GM23338 (cell line): Measurements from ENCODE around the gene ZNF106. TPM values are rescaled to one million over a fixed set of nuclear protein-coding genes. Genes with fewer than 3 reads are reported as not detected.

Source experiments
- ATAC-seq: fragments of 200-7000 bp; cut with Tn5 transposase; 3 replicates; pipeline ENCODE4 v1.9.1; 2020
- DNase-seq: peaks from one replicate; pipeline ENCODE4 v3.0.0-alpha.2; 2015; ENCODE audit warnings: low spot score
- H2AFZ ChIP-seq: fragments of 200-600 bp; sonication (generic); 2 replicates; pipeline ENCODE4 v1.8.0; 2016; ENCODE audit warnings: antibody characterized with exemption, mild to moderate bottlenecking, moderate library complexity
- H3F3A ChIP-seq: fragments of 200-600 bp; sonication (generic); replicated peaks from 2 replicates; pipeline ENCODE4 v1.8.0; 2017; ENCODE audit warnings: antibody characterized with exemption, mixed run types, low read depth
- H3K27ac ChIP-seq: fragments of 200-600 bp; sonication (generic); 2 replicates; pipeline ENCODE4 v1.6.1; 2016; ENCODE audit warnings: low read depth
- H3K27me3 ChIP-seq: fragments of 200-600 bp; sonication (generic); 2 replicates; pipeline ENCODE4 v1.8.0; 2016; ENCODE audit warnings: mild to moderate bottlenecking, mixed run types, moderate library complexity; ENCODE audit not compliant: insufficient read depth
- H3K36me3 ChIP-seq: fragments of 200-600 bp; sonication (generic); 2 replicates; pipeline ENCODE4 v1.8.0; 2016; ENCODE audit warnings: mild to moderate bottlenecking; ENCODE audit not compliant: insufficient read depth
- H3K4me1 ChIP-seq: fragments of 200-600 bp; sonication (generic); 2 replicates; pipeline ENCODE4 v1.8.0; 2016; ENCODE audit warnings: mild to moderate bottlenecking, moderate library complexity; ENCODE audit not compliant: insufficient read depth
- H3K4me2 ChIP-seq: fragments of 200-600 bp; sonication (generic); 2 replicates; pipeline ENCODE4 v1.7.1; 2017; ENCODE audit warnings: mixed run types
- H3K4me3 ChIP-seq: fragments of 200-600 bp; sonication (generic); 2 replicates; pipeline ENCODE4 v1.6.1; 2016; ENCODE audit warnings: mixed run types
- H3K79me2 ChIP-seq: fragments of 200-600 bp; sonication (generic); replicated peaks from 2 replicates; pipeline ENCODE4 v1.8.0; 2017; ENCODE audit warnings: mild to moderate bottlenecking; ENCODE audit not compliant: insufficient read depth
- H3K9me2 ChIP-seq: fragments of 200-600 bp; sonication (generic); 2 replicates; pipeline ENCODE4 v1.8.0; 2017; ENCODE audit not compliant: insufficient read depth
- H4K20me1 ChIP-seq: fragments of 200-600 bp; sonication (generic); replicated peaks from 2 replicates; pipeline ENCODE4 v1.8.0; 2017; ENCODE audit warnings: mild to moderate bottlenecking; ENCODE audit not compliant: insufficient read depth
- H3K27ac Mint-ChIP-seq: 2 replicates; pipeline ENCODE4 v1.8.0; 2020; ENCODE audit warnings: inconsistent platforms, mild to moderate bottlenecking, moderate library complexity, mixed read lengths
- H3K27me3 Mint-ChIP-seq: 3 replicates; pipeline ENCODE4 v1.8.0; 2022; ENCODE audit warnings: low read depth, mild to moderate bottlenecking, moderate library complexity, mixed read lengths, inconsistent platforms; ENCODE audit not compliant: insufficient read depth, poor library complexity
- H3K36me3 Mint-ChIP-seq: 3 replicates; pipeline ENCODE4 v1.8.0; 2021; ENCODE audit warnings: low read depth, mild to moderate bottlenecking, inconsistent platforms, moderate library complexity, mixed read lengths
- H3K4me1 Mint-ChIP-seq: 3 replicates; pipeline ENCODE4 v1.8.0; 2020; ENCODE audit warnings: mild to moderate bottlenecking, inconsistent platforms, mixed read lengths
- H3K4me3 Mint-ChIP-seq: 3 replicates; pipeline ENCODE4 v1.8.0; 2021; ENCODE audit warnings: moderate library complexity, mild to moderate bottlenecking, inconsistent platforms, mixed read lengths
- H3K9me3 Mint-ChIP-seq: 3 replicates; pipeline ENCODE4 v1.8.0; 2020; ENCODE audit warnings: moderate library complexity, mild to moderate bottlenecking, inconsistent platforms, mixed read lengths
- CREB1 ChIP-seq: fragments of 250-450 bp; sonication (Bioruptor Pico); IDR thresholded peaks from 2 replicates; pipeline ENCODE4 v1.5.0; 2020; ENCODE audit warnings: low read depth, mild to moderate bottlenecking, moderate library complexity
- ETS1 ChIP-seq: IDR thresholded peaks from 2 replicates; pipeline ENCODE4 v1.6.1; 2016; ENCODE audit warnings: antibody characterized with exemption
- NANOG ChIP-seq: IDR thresholded peaks from 2 replicates; pipeline ENCODE4 v1.6.1; 2016; ENCODE audit warnings: antibody characterized with exemption, borderline replicate concordance
- POLR2AphosphoS5 ChIP-seq: IDR thresholded peaks from 2 replicates; pipeline ENCODE4 v1.6.1; 2016; ENCODE audit warnings: antibody characterized with exemption, low read depth
- ZNF114 ChIP-seq: fragments of 250-450 bp; sonication (Bioruptor Pico); IDR thresholded peaks from 2 replicates; pipeline ENCODE4 v1.5.0; 2020; ENCODE audit warnings: mild to moderate bottlenecking, moderate library complexity
- ZNF331 ChIP-seq: fragments of 250-450 bp; sonication (Bioruptor Pico); IDR thresholded peaks from 2 replicates; pipeline ENCODE4 v1.5.0; 2020; ENCODE audit warnings: low read depth, mild to moderate bottlenecking, moderate library complexity
- polyA plus RNA-seq: library from polyadenylated mRNA; unstranded; fragments of >200 nt; fragmentation: Nextera tagmentation; extraction: Ambion mirVana; gene quantifications from 2 replicates; pipeline ENCODE4 v1.2.1, GENCODE V29; 2016
- total RNA-seq: library from RNA; depleted of rRNA; stranded (reverse); fragments of >200 nt; shearing (Covaris generic); gene quantifications from 2 replicates; pipeline ENCODE4 v1.2.3, GENCODE V29; 2014
- TF ChIP-seq, protein P1 (sequence below): IDR thresholded peaks from one replicate; pipeline ENCODE4 v1.6.1; 2018; ENCODE audit warnings: antibody characterized with exemption; ENCODE audit not compliant: unreplicated experiment
- TF ChIP-seq, protein P2 (sequence below), 2 experiments: fragments of 200-600 bp in 1 of 2; sonication (generic) in 1 of 2; conservative IDR thresholded peaks; 2 replicates each; pipeline versions ENCODE4 v1.5.1 to v1.6.1; 2016 to 2017; ENCODE audit warnings: antibody characterized with exemption in 2 of 2, low read depth in 2 of 2, mild to moderate bottlenecking in 2 of 2, moderate library complexity in 1 of 2

ZNF106 gene
- total and polyA plus RNA-seq, 2 experiments from 2014 or later: 48.0 to 53.7 TPM

DNA sequence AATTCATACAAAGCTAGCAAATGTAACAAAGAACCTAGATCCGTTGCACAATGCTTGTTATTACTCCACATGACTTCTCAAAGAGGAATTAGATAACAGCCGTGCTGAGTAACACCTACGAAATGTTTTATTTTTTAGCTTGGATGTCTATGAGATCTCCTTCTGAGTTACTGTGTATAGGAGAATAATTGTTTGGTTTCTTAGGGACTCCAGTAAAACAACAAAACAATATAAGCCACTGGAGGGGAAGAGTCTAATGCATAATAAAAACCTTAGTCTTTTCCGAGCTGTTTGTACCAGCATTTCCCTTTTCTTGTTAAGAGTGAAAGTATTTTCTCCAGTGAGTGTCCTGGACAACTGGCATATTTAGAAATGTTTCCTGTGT is 20.1 kb upstream of the ZNF106 start (continued):
- TF ChIP-seq, protein P1, sequence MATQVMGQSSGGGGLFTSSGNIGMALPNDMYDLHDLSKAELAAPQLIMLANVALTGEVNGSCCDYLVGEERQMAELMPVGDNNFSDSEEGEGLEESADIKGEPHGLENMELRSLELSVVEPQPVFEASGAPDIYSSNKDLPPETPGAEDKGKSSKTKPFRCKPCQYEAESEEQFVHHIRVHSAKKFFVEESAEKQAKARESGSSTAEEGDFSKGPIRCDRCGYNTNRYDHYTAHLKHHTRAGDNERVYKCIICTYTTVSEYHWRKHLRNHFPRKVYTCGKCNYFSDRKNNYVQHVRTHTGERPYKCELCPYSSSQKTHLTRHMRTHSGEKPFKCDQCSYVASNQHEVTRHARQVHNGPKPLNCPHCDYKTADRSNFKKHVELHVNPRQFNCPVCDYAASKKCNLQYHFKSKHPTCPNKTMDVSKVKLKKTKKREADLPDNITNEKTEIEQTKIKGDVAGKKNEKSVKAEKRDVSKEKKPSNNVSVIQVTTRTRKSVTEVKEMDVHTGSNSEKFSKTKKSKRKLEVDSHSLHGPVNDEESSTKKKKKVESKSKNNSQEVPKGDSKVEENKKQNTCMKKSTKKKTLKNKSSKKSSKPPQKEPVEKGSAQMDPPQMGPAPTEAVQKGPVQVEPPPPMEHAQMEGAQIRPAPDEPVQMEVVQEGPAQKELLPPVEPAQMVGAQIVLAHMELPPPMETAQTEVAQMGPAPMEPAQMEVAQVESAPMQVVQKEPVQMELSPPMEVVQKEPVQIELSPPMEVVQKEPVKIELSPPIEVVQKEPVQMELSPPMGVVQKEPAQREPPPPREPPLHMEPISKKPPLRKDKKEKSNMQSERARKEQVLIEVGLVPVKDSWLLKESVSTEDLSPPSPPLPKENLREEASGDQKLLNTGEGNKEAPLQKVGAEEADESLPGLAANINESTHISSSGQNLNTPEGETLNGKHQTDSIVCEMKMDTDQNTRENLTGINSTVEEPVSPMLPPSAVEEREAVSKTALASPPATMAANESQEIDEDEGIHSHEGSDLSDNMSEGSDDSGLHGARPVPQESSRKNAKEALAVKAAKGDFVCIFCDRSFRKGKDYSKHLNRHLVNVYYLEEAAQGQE: no peak
- TF ChIP-seq ZNF114 (CRISPR knock-in tag): no peak
- TF ChIP-seq CREB1: no peak
- TF ChIP-seq POLR2AphosphoS5: no peak
- no peak for TF ChIP-seq NANOG
- no peak for TF ChIP-seq ZNF331 (CRISPR knock-in tag)
- TF ChIP-seq, protein P2, sequence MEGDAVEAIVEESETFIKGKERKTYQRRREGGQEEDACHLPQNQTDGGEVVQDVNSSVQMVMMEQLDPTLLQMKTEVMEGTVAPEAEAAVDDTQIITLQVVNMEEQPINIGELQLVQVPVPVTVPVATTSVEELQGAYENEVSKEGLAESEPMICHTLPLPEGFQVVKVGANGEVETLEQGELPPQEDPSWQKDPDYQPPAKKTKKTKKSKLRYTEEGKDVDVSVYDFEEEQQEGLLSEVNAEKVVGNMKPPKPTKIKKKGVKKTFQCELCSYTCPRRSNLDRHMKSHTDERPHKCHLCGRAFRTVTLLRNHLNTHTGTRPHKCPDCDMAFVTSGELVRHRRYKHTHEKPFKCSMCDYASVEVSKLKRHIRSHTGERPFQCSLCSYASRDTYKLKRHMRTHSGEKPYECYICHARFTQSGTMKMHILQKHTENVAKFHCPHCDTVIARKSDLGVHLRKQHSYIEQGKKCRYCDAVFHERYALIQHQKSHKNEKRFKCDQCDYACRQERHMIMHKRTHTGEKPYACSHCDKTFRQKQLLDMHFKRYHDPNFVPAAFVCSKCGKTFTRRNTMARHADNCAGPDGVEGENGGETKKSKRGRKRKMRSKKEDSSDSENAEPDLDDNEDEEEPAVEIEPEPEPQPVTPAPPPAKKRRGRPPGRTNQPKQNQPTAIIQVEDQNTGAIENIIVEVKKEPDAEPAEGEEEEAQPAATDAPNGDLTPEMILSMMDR (conservative IDR thresholded peaks at IDR 0.05; ENCODE audit: low read depth in 2 of 2): no peak

DNA sequence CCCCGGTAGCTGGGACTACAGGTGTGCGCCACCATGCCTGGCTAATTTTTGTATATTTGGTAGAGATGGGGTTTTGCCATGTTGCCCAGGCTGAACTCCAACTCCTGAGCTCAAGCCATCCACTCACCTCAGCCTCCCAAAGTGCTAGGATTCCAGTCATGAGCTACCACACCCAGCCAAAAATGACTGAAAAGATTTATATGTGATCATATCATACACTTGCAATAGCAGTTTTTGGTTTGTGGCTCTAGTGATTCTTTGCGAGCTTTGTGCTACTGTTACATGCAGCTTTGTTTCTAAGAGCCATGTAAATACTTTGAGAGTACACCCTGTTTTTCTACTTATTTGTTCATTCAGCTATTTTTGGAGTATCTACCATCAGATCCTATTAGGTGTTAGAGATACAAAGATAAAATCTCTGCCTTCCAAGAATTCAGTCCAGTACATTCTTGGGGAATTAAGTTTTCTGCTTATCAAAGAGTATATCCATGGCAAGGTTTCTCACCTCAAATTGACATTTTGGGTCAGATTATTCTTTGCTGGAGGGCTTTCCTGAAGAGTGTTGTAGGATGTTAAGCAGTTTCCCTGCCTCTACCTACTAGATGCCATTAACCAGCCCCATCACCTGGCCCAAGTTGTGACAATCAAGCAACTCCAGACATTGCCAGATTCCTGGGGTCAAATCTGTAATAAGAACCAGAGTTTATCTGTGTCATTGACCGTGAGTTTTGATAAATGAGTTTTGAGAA is 19.5 kb upstream of the ZNF106 start:
- H3K27ac ChIP-seq: no peak overlapping the region
- no peak for ATAC-seq
- H3K36me3 ChIP-seq: peaks cover 9% of the 10 kb centered on the region; the same call in 1 of the 2 replicates

More for the DNA sequence above, 19.5 kb upstream of the ZNF106 start:
- no peaks in the 10 kb centered on the region for H3K9me3 Mint-ChIP-seq
- H3F3A ChIP-seq: no peaks in the 10 kb centered on the region
- TF ChIP-seq ETS1: no peak
- TF ChIP-seq, protein P2 (conservative IDR thresholded peaks at IDR 0.05; ENCODE audit: low read depth in 2 of 2): no peak
- H3K27me3 Mint-ChIP-seq: peaks cover 4% of the 10 kb centered on the region
- H3K4me3 ChIP-seq: no peak overlapping the region
- peaks cover 22% of the 10 kb centered on the region for H3K36me3 Mint-ChIP-seq
- H3K9me2 ChIP-seq: no peaks in the 10 kb centered on the region
- no peak overlapping the region for H3K27ac Mint-ChIP-seq
- peaks cover 16% of the 10 kb centered on the region for H4K20me1 ChIP-seq
- DNase-seq: no peak
- H3K4me2 ChIP-seq: no peak overlapping the region
- H3K4me3 Mint-ChIP-seq: no peak overlapping the region
- H3K27me3 ChIP-seq: no peaks in the 10 kb centered on the region
- H3K4me1 ChIP-seq: no peaks in the 10 kb centered on the region
- peaks cover 34% of the 10 kb centered on the region for H3K79me2 ChIP-seq
- no peak overlapping the region for H2AFZ ChIP-seq
- no peaks in the 10 kb centered on the region for H3K4me1 Mint-ChIP-seq
